GM19043 (cell line): Measurements from ENCODE around the gene DEPP1.
A peak's percentile ranks its signal among the peaks of the same experiment; 100 is the strongest.

Experiments used
- ATAC-seq: cut with Tn5 transposase; IDR thresholded peaks from one replicate; pipeline ENCODE4 v1.9.1; 2021; ENCODE audit warnings: low read depth; ENCODE audit not compliant: unreplicated experiment

DEPP1 gene

GRCh38 chr10:44968091-44968490 is 10.5 kb downstream of the DEPP1 start:
- ATAC-seq: no peak

GRCh38 chr10:44967616-44968015 is 11.0 kb downstream of the DEPP1 start:
- no peak for ATAC-seq

- no peak for ATAC-seq
These were observed 11.6 kb downstream of the DEPP1 start for GRCh38 chr10:44966816-44967509.

- ATAC-seq: peak; percentile 28
These were observed 12.3 kb downstream of the DEPP1 start for GRCh38 chr10:44966129-44966815.

- ATAC-seq: peak; percentile 22
These were observed 12.9 kb downstream of the DEPP1 start for GRCh38 chr10:44965651-44966097.

- no peak for ATAC-seq
These were observed 13.5 kb downstream of the DEPP1 start for GRCh38 chr10:44965104-44965503.

GRCh38 chr10:44963772-44964633 is 14.6 kb downstream of the DEPP1 start:
- ATAC-seq: no peak

GRCh38 chr10:44962870-44963738 is 15.5 kb downstream of the DEPP1 start:
- no peak for ATAC-seq

- ATAC-seq: no peak
These were observed 16.5 kb downstream of the DEPP1 start for GRCh38 chr10:44961931-44962750.

- ATAC-seq: no peak
These were observed 17.4 kb downstream of the DEPP1 start for GRCh38 chr10:44961230-44961571.

GRCh38 chr10:44960482-44961229 is 18.0 kb downstream of the DEPP1 start:
- no peak for ATAC-seq

- no peak for ATAC-seq
These were observed 18.5 kb downstream of the DEPP1 start for GRCh38 chr10:44960088-44960460.

- ATAC-seq: peak; percentile 97
These were observed 19.1 kb downstream of the DEPP1 start, which contains the start of gene RASSF4 for GRCh38 chr10:44959247-44960087. TSS of gene RASSF4 (plus strand) at chr10:44959802. CDS start at chr10:44970203, 10,401 bp downstream.

GRCh38 chr10:44958898-44959246 is 19.7 kb downstream of the DEPP1 start:
- no peak for ATAC-seq

GRCh38 chr10:44958196-44958897 is 20.3 kb downstream of the DEPP1 start:
- ATAC-seq: no peak

GRCh38 chr10:44956717-44957706 is 21.6 kb downstream of the DEPP1 start:
- ATAC-seq: no peak
